ENCODE results near the gene MADD.

The MADD gene

DNA sequence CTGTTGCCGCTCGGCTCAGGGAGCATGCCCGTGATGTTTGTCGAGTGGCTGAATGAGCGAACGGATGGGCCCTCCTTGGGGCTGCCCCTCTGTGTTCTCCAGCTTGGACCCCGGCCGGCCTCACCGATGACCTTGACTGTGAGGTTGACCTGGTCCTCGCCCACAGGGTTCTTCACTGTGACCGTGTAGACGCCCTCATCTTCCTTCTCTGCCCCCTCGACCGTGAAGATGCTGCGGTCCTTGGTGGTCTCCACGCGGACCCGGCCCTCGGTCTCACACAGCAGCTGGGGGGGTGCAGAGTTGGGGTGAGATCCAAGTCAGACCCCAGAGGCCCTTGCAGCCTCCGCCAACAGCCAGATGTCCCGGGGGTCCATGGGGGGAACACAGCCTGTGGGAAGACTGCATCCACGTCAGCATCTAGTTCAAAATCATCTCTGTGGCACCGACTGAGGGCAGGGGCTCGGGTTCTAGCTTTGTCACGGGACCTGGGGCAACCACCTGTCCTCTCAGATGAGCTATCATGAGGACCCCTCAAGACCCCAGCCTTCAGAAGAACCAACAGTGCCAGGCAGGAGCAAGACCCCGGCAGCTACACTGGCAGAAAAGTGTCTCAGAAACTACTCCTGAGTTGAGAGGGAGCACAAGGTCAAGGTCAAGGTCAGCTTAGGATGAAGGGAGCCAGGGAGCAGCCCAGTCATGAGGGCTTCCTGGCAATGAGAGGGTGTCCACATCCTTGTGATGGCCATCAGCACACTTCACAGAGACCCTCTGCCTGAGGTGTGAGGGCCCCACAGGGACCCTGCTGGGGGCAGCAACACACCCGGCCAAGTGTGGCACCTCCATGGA is 68.7 kb downstream of the MADD start:
- DNase-seq (ENCODE audit: low read depth), result no peak

- no peak for DNase-seq (ENCODE audit: low read depth)
Observed at GRCh38 chr11:47340010-47340409, 70.1 kb downstream of the MADD start.

DNA sequence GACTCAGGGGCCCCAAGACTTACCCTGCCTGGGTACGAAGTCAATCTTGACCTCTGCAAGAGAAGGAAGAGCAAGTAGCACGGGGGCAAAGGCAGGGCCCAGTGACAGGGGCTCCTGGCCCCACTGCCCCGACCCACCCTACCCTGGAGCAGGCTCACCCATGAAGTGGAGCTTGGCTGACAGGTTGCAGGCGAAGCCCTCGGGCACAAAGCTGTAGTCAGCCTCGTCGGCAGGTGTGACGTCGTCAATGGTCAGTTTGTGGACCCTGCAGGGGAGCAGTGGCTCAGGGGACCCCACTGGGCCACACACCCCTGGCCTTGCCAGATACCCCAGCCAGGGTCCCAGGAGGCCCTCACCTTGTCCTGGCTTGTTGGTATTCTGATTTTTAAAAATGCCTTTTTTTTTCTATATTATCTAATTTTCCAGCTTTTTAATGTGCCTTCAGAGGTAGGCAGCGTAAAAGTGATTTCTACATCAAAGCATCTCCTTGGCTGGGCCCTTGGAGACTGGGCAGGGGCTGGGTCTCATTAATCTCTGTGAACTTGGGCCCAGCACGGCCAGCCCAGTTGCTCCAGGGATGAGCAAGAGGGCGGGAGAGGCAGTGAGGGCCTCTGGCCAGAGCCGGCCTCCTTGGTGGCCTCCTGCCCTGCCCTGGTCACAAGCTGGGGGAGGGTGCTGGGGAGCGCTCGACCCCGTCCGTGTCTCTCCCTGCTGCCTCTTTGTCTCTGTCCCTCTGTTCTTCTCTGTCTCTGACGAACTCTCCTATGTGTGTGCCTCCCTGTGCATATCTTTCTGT is 71.2 kb downstream of the MADD start:
- DNase-seq (ENCODE audit: low read depth), result no peak

DNA sequence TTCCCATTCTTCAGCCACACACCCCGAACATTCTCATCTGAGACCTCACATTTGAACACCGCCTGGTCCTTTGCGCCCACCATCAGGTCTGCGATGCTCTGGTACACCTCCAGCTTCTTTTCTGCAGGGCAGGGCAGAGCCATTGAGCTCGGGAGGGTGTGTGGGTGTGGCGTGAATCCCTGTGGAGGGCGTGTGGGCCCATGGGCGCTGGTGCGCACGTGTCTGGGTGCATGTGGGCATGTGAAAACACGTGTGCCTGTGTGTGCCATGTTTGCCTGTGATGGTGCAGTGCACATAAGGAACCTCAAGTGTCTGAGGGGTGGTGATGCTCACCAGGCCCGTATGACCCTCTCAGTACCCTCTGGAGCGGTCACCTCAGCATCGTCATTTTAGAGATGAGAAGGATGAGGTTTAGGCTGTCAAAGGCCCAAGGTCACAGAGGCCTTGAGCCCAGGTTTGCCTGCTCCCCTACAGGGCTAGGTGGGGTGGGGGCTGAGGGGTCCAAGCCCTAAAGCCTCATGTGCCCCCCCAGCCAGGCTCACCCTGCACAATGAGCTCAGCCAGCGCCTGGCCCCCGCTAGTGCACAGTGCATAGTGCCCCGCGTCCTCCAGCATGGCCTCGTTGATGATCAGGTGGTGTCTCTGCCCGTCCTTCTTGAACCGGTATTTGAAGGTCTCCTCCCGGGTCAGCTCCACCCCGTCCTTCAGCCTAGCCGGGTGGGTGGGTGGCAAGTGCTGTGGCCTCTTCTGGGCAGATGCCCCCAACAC is 72.3 kb downstream of the MADD start:
- DNase-seq (ENCODE audit: low read depth), result no peak

- no peak for DNase-seq (ENCODE audit: low read depth)
Observed at GRCh38 chr11:47342854-47343253, 72.9 kb downstream of the MADD start.

- DNase-seq (ENCODE audit: low read depth), result no peak
Observed at GRCh38 chr11:47345890-47346563, 76.1 kb downstream of the MADD start.

- no peak for DNase-seq (ENCODE audit: low read depth)
Observed at GRCh38 chr11:47347137-47347536, 77.2 kb downstream of the MADD start.

DNA sequence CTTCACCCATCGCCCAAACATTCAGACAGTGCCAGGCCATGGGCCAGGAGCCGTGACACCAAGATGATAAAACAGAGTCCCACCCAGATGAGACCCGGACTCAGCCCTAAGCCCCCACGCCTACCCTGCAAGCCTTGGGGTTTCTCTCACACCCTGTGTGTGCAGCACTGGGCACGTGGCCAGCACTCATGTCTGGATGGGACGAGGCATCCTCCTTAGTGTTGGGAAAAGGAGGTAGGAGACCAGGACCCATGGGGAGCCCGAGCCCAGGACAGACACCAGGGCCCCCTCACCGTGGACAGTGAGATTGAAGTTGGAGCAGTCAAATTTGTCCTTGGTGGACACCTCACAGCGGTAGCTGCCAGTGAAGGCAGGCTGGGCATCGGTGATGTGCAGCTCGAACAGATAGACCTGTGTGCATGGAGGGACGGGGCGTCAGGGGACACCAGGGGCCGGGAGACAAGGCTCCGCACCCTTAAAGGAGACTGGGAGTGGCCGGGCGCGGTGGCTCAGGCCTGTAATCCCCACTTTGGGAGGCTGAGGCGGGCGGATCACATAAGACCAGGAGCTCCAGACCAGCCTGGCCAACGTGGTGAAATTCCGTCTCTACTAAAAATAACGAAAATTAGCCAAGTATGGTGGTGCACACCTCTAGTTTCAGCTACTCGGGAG is 78.3 kb downstream of the MADD start:
- no peak for DNase-seq (ENCODE audit: low read depth)

GRCh38 chr11:47348859-47349258 is 78.9 kb downstream of the MADD start:
- DNase-seq (ENCODE audit: low read depth), result no peak

- no peak for DNase-seq (ENCODE audit: low read depth)
Observed at GRCh38 chr11:47349521-47350095, 79.7 kb downstream of the MADD start.

- no peak for DNase-seq (ENCODE audit: low read depth)
Observed at GRCh38 chr11:47350315-47350714, 80.4 kb downstream of the MADD start.

GRCh38 chr11:47351156-47352126 is 81.5 kb downstream of the MADD start:
- DNase-seq (ENCODE audit: low read depth), result no peak

- no peak for DNase-seq (ENCODE audit: low read depth)
Observed at GRCh38 chr11:47352556-47352955, 82.6 kb downstream of the MADD start, which contains the start of gene MYBPC3. MYBPC3 (minus strand) TSS chr11:47352702; CDS start chr11:47352647, 55 bp downstream.

GRCh38 chr11:47353978-47354774 is 84.2 kb downstream of the MADD start:
- no peak for DNase-seq (ENCODE audit: low read depth)

GRCh38 chr11:47354913-47355282 is 85.0 kb downstream of the MADD start:
- no peak for DNase-seq (ENCODE audit: low read depth)

GRCh38 chr11:47355283-47356128 is 85.6 kb downstream of the MADD start:
- no peak for DNase-seq (ENCODE audit: low read depth)

DNA sequence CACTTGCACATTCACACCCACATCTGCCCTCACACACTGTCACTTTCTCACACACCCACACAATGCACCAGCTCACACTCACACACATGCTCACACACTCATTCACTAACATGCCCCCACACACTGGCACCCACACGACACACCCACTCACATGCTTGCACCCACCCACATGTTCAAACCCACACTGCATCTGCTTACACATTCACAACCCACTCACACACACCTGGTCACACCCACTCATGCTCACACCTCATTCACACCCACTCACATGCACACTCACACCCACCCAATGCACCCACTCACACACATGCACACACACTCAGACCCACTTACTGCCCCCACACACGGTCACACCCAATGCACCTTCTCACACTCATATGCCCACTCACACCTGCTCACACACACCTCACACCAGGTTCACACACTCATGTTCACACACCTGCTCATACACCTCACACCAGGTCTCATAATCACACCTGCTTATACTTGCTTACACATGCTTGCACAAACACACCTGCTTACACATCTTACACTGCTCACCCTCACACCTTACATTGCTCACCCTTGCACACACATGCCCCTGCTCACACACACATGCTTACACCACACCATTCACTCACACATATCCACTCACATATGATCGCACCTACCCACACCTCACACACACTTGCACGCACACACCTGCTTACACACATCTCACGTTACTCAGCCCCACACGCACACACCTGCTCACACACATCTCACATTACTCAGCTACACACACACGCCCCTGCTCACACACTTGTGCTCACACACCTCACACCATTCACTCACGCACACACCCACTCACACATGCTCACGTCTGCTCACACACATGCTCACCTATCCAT is 86.4 kb downstream of the MADD start:
- no peak for DNase-seq (ENCODE audit: low read depth)
